ENCODE measurements around the gene CD302. TPM values are rescaled to one million over a fixed set of nuclear protein-coding genes. Genes with fewer than 3 reads are reported as not detected.
"Not testable (repeated sequence)": the region's sequence is repeated elsewhere in the genome, so short reads cannot be mapped to it uniquely, and the experiment has no call there.

CD302 gene
- total RNA-seq, 1 donor from 2014 or later: 95.6 TPM

GRCh38 chr2:159795841-159796690, 1.9 kb downstream of the CD302 start:
- no peak for DNase-seq (ENCODE audit: low spot score)

- no peak for DNase-seq (ENCODE audit: low spot score)
Measured at GRCh38 chr2:159793326-159793725, 4.7 kb downstream of the CD302 start.

- no peak for DNase-seq (ENCODE audit: low spot score)
Measured at GRCh38 chr2:159792599-159792998, 5.4 kb downstream of the CD302 start.

GRCh38 chr2:159792036-159792435, 6.0 kb downstream of the CD302 start:
- no peak for DNase-seq (ENCODE audit: low spot score)

- DNase-seq (ENCODE audit: low spot score): no peak
Measured at GRCh38 chr2:159790323-159790722, 7.7 kb downstream of the CD302 start.

- DNase-seq (ENCODE audit: low spot score): no peak
Measured at GRCh38 chr2:159788253-159788652, 9.8 kb downstream of the CD302 start.

- DNase-seq (ENCODE audit: low spot score): not testable (repeated sequence)
Measured at GRCh38 chr2:159787647-159788046, 10.4 kb downstream of the CD302 start.

- no peak for DNase-seq (ENCODE audit: low spot score)
Measured at GRCh38 chr2:159786938-159787337, 11.1 kb downstream of the CD302 start.

GRCh38 chr2:159785195-159785594, 12.8 kb downstream of the CD302 start:
- DNase-seq (ENCODE audit: low spot score): no peak

GRCh38 chr2:159784744-159785143, 13.3 kb downstream of the CD302 start:
- DNase-seq (ENCODE audit: low spot score): not testable (repeated sequence)

- no peak for DNase-seq (ENCODE audit: low spot score)
Measured at GRCh38 chr2:159783556-159783955, 14.5 kb downstream of the CD302 start.

- no peak for DNase-seq (ENCODE audit: low spot score)
Measured at GRCh38 chr2:159776321-159776720, 21.7 kb downstream of the CD302 start.

- no peak for DNase-seq (ENCODE audit: low spot score)
Measured at GRCh38 chr2:159775021-159775420, 23.0 kb downstream of the CD302 start.

- no peak for DNase-seq (ENCODE audit: low spot score)
Measured at GRCh38 chr2:159774370-159774990, 23.5 kb downstream of the CD302 start.

GRCh38 chr2:159773886-159774285, 24.1 kb downstream of the CD302 start:
- DNase-seq (ENCODE audit: low spot score): no peak

- no peak for DNase-seq (ENCODE audit: low spot score)
Measured at GRCh38 chr2:159773426-159773825, 24.6 kb downstream of the CD302 start.

GRCh38 chr2:159769147-159769546, 28.9 kb downstream of the CD302 start:
- DNase-seq (ENCODE audit: low spot score): no peak

GRCh38 chr2:159762075-159762474, 35.9 kb downstream of the CD302 start:
- DNase-seq (ENCODE audit: low spot score): no peak

GRCh38 chr2:159760326-159760725, 37.7 kb downstream of the CD302 start:
- no peak for DNase-seq (ENCODE audit: low spot score)

- no peak for DNase-seq (ENCODE audit: low spot score)
Measured at GRCh38 chr2:159759577-159759976, 38.4 kb downstream of the CD302 start.

- DNase-seq (ENCODE audit: low spot score): no peak
Measured at GRCh38 chr2:159758686-159759085, 39.3 kb downstream of the CD302 start.

- no peak for DNase-seq (ENCODE audit: low spot score)
Measured at GRCh38 chr2:159758239-159758638, 39.8 kb downstream of the CD302 start.

- DNase-seq (ENCODE audit: low spot score): no peak
Measured at GRCh38 chr2:159755788-159756187, 42.2 kb downstream of the CD302 start.

Data from mesenteric fat pad (tissue), 1 donor.